Measurements from ENCODE around the gene BCL10.

DNA sequence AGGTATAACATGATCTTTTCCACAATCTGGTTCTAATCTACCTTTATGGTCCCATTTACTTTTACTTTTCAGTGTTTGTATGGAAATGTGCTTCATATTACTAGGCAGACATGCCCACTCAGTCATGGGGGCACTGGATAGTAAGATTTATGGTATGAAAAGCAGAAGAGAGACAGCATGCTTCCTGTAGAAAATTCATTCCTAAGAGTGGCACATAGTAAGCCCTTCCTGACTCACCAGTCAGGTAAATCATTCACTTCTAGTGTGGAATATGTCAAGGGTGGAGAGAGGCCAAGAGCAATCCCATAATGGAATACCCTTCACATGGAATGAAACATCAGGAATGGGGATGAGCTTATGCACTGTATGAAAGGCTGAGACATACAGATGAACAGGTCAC, 49.5 kb upstream of the BCL10 start:
- TF ChIP-seq CTCF (IDR thresholded peaks at IDR 0.05) (no peak), POLR2A (IDR thresholded peaks at IDR 0.05) (no peak)

Data from tibial nerve (tissue), 3 donors.